SKM-1 treated with dmso at 0.1 percent for 144 hours (cell line): ENCODE data around the gene SLC2A8.

Experiments
- DNase-seq: peaks from one replicate; lab custom pipeline; 2025; ENCODE audit not compliant: unreplicated experiment; lab: John Stamatoyannopoulos, UW

The SLC2A8 gene

GRCh38 chr9:127396808-127397645, at the start of gene SLC2A8:
Gene SLC2A8 (plus strand): TSS chr9:127397169. CDS start chr9:127397231, 62 bp downstream.
- no peak for DNase-seq

- no peak for DNase-seq
These were observed 48.9 kb upstream of the SLC2A8 start for GRCh38 chr9:127347831-127348776.

- no peak for DNase-seq
These were observed 47.4 kb upstream of the SLC2A8 start for GRCh38 chr9:127349483-127350113.

GRCh38 chr9:127351182-127352166, 45.5 kb upstream of the SLC2A8 start:
- DNase-seq: no peak

- DNase-seq: no peak
These were observed 43.1 kb upstream of the SLC2A8 start for GRCh38 chr9:127353882-127354281.

- no peak for DNase-seq
These were observed 40.1 kb upstream of the SLC2A8 start for GRCh38 chr9:127356906-127357305.

GRCh38 chr9:127358023-127358535, 38.9 kb upstream of the SLC2A8 start:
- no peak for DNase-seq

- DNase-seq: no peak
These were observed 38.2 kb upstream of the SLC2A8 start for GRCh38 chr9:127358770-127359169.

GRCh38 chr9:127360250-127360649, 36.7 kb upstream of the SLC2A8 start:
- DNase-seq: no peak

GRCh38 chr9:127360829-127361228, 36.1 kb upstream of the SLC2A8 start:
- no peak for DNase-seq

- DNase-seq: peak; percentile 8
These were observed 35.4 kb upstream of the SLC2A8 start for GRCh38 chr9:127361561-127361960.

GRCh38 chr9:127362829-127363228, 34.1 kb upstream of the SLC2A8 start:
- no peak for DNase-seq

GRCh38 chr9:127365461-127365860, 31.5 kb upstream of the SLC2A8 start:
- no peak for DNase-seq

- no peak for DNase-seq
These were observed 30.4 kb upstream of the SLC2A8 start for GRCh38 chr9:127366594-127366993.

- no peak for DNase-seq
These were observed 28.0 kb upstream of the SLC2A8 start for GRCh38 chr9:127368852-127369402.

GRCh38 chr9:127369428-127369827, 27.5 kb upstream of the SLC2A8 start:
- no peak for DNase-seq

- no peak for DNase-seq
These were observed 26.8 kb upstream of the SLC2A8 start for GRCh38 chr9:127370147-127370579.

GRCh38 chr9:127370672-127371648, 26.0 kb upstream of the SLC2A8 start:
- no peak for DNase-seq
